ENCODE measurements around the gene SLC25A21. TPM values are rescaled to one million over a fixed set of nuclear protein-coding genes. Genes with fewer than 3 reads are reported as not detected.

Gene SLC25A21
- polyA plus RNA-seq, 2 of the 4 experiments (the other 2 are of a cell fraction), result 0.68 to 1.4 TPM

- TF ChIP-seq REST (IDR thresholded peaks at IDR 0.05), result no peak
- TF ChIP-seq USF2 (IDR thresholded peaks at IDR 0.05), result no peak
- TF ChIP-seq HEYL (CRISPR knock-in tag; IDR thresholded peaks at IDR 0.05), result no peak
- TF ChIP-seq ZSCAN20 (CRISPR knock-in tag; IDR thresholded peaks at IDR 0.05), result no peak
- no peak for TF ChIP-seq POLR2AphosphoS2 (conservative IDR thresholded peaks at IDR 0.05; ENCODE audit: low read length)
- TF ChIP-seq CBX2 (IDR thresholded peaks at IDR 0.05; ENCODE audit: borderline replicate concordance, low read depth), result no peak
- TF ChIP-seq HES2 (IDR thresholded peaks at IDR 0.05), result no peak
- no peak for TF ChIP-seq GATA3 (IDR thresholded peaks at IDR 0.05; ENCODE audit: borderline replicate concordance)
- TF ChIP-seq TFCP2L1 (CRISPR knock-in tag; IDR thresholded peaks at IDR 0.05), result no peak
- TF ChIP-seq RNF2 (IDR thresholded peaks at IDR 0.05; ENCODE audit: borderline replicate concordance, low read depth), result no peak
- TF ChIP-seq SMC3 (IDR thresholded peaks at IDR 0.05), result no peak
- TF ChIP-seq HOXB13 (CRISPR knock-in tag; IDR thresholded peaks at IDR 0.05; ENCODE audit: low read depth), result no peak
- TF ChIP-seq CHD2 (IDR thresholded peaks at IDR 0.05; ENCODE audit: low read length, partially characterized antibody), result no peak
- TF ChIP-seq E2F6 (IDR thresholded peaks at IDR 0.05; ENCODE audit: borderline replicate concordance, low read depth), result no peak
- TF ChIP-seq MAZ (IDR thresholded peaks at IDR 0.05; ENCODE audit: borderline replicate concordance, low read depth, low read length), result no peak
- TF ChIP-seq EHMT2 (IDR thresholded peaks at IDR 0.05; ENCODE audit: low read depth), result no peak
- no peak for ATAC-seq
- H3K27ac ChIP-seq, result no peak overlapping the region
- H3K9me3 ChIP-seq, result no peaks in the 10 kb centered on the region
- no peak for DNase-seq (ENCODE audit: low read depth in 1 of 2, low spot score in 1 of 2)
- no peak overlapping the region for H3K4me3 ChIP-seq
- no peaks in the 10 kb centered on the region for H3K4me1 ChIP-seq
- no peak overlapping the region for H3K4me2 ChIP-seq
- POLR2A ChIA-PET, result no interaction called here
- CTCF ChIA-PET, result interaction anchor here (1.1 kb wide), 1 partner anchor 46 kb away, joined by 4 read pairs; no protein-coding TSS in a partner anchor
- no peak for FAIRE-seq
- 19% methylated on average over 1 of the region's 1 CpG for WGBS (ENCODE audit: missing lambda C conversion rate)
Measured at GRCh38 chr14:36988568-36988967, 183.8 kb downstream of the SLC25A21 start.

- Histone ChIP-seq H3K4me1 (peaks cover 16% of the 10 kb centered on the region), H3K9me3 (no peaks in the 10 kb centered on the region), H3K27ac (no peak overlapping the region), H3K4me2 (no peak overlapping the region), H3K4me3 (no peak overlapping the region)
- WGBS (ENCODE audit: missing lambda C conversion rate), result 76% methylated on average over 2 of the region's 2 CpGs
- ATAC-seq (no peak), FAIRE-seq (no peak), DNase-seq (ENCODE audit: low read depth in 1 of 2, low spot score in 1 of 2) (no peak)
- no peak for TF ChIP-seq PBX3 (IDR thresholded peaks at IDR 0.05)
- no peak for TF ChIP-seq FOXS1 (CRISPR knock-in tag; IDR thresholded peaks at IDR 0.05)
- no peak for TF ChIP-seq KDM1A (IDR thresholded peaks at IDR 0.05; ENCODE audit: low read depth)
- TF ChIP-seq TFCP2L1 (CRISPR knock-in tag; IDR thresholded peaks at IDR 0.05), result no peak
- TF ChIP-seq POLR2AphosphoS2 (conservative IDR thresholded peaks at IDR 0.05; ENCODE audit: low read length), result no peak
- TF ChIP-seq SREBF2 (IDR thresholded peaks at IDR 0.05), result no peak
- TF ChIP-seq FOSL2 (IDR thresholded peaks at IDR 0.05), result no peak
- TF ChIP-seq FOSL2 (CRISPR knock-in tag; IDR thresholded peaks at IDR 0.05), result no peak
- no peak for TF ChIP-seq HOXB13 (CRISPR knock-in tag; IDR thresholded peaks at IDR 0.05; ENCODE audit: low read depth)
- no peak for TF ChIP-seq MAX (IDR thresholded peaks at IDR 0.05)
- no peak for TF ChIP-seq CEBPB (IDR thresholded peaks at IDR 0.05)
- no peak for TF ChIP-seq PHF8 (IDR thresholded peaks at IDR 0.05; ENCODE audit: borderline replicate concordance, low read depth)
- no peak for TF ChIP-seq MAZ (IDR thresholded peaks at IDR 0.05; ENCODE audit: borderline replicate concordance, low read depth, low read length)
- TF ChIP-seq NPAS2 (CRISPR knock-in tag; IDR thresholded peaks at IDR 0.05; ENCODE audit: borderline replicate concordance), result no peak
- TF ChIP-seq SMC3 (IDR thresholded peaks at IDR 0.05), result no peak
- no peak for TF ChIP-seq ZSCAN20 (CRISPR knock-in tag; IDR thresholded peaks at IDR 0.05)
- no peak for TF ChIP-seq RARB (CRISPR knock-in tag; IDR thresholded peaks at IDR 0.05)
- TF ChIP-seq JUNB (IDR thresholded peaks at IDR 0.05), result no peak
- TF ChIP-seq MYC (IDR thresholded peaks at IDR 0.05; ENCODE audit: borderline replicate concordance, low read length), result no peak
- CTCF ChIA-PET, result no interaction called here
- POLR2A ChIA-PET, result no interaction called here
Measured at GRCh38 chr14:36986407-36986806, 186.0 kb downstream of the SLC25A21 start.
